Activated gamma-delta T cell treated with Interleukin-2 at 50 U/mL for 16 hours (primary cell): Measurements from ENCODE around the gene IGLON5.
A peak's percentile ranks its signal among the peaks of the same experiment; 100 is the strongest.

Source experiments
- DNase-seq: peaks from one replicate; pipeline ENCODE4 v3.0.0-alpha.2; 2020

Gene IGLON5

DNA sequence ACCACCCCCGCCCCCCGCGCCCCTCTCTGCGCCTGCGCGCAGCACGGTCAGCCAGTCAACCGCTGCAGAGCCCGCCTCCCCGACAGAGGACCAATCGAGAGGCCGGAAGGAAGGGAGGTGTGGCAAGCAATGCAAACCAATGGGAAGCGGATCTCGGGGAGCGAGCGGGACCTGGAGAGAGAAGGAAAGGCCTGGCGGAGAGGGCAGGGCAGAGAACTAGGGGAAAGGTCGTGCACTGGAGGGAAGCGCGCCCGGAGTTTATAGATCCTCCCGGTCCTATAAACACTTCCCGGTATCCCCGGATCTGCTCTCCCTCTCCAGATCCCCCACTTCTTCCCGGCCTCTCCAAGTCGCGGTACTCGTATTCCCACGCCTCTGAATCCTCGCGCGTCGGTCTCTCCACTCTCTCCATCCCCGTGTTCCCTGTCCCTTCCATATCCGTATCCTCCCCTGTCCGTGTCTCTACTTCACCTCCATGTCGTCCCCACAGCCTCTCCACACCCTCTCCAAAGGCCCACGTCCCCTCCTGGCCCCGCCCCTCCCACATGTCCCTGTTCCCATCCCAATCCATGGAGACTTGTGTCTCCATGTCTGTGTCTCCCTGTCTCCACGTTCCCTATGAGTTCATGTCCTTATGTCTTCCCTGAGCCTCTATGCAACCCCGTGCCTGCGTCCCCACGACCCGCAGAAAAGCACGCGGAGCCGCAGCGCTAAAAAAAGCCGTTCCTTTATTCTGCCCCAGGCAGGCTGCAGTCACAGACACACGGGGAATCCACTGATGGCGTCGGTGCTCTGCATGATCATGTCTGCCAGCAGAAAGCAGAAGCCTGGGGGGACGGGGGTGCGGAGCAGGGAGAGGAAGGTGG lies 55.2 kb downstream of the IGLON5 start:
- peak; percentile 90 for DNase-seq

DNA sequence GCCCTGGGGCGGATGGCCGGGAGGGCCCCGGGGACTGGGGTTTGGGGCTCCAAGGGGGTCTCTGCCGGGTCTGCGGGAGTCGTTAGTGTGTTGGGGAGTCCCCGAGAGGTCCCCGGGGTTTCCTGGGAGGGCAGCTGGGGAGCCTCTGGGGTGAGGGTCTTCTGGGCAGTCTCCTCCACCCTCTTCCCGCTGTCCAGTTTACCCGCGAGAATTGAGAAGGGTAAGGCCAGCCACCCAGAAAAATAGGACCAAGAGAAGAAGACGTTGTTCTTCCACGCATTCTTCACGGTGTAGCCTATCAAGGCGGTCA lies 55.8 kb downstream of the IGLON5 start:
- DNase-seq: no peak

DNA sequence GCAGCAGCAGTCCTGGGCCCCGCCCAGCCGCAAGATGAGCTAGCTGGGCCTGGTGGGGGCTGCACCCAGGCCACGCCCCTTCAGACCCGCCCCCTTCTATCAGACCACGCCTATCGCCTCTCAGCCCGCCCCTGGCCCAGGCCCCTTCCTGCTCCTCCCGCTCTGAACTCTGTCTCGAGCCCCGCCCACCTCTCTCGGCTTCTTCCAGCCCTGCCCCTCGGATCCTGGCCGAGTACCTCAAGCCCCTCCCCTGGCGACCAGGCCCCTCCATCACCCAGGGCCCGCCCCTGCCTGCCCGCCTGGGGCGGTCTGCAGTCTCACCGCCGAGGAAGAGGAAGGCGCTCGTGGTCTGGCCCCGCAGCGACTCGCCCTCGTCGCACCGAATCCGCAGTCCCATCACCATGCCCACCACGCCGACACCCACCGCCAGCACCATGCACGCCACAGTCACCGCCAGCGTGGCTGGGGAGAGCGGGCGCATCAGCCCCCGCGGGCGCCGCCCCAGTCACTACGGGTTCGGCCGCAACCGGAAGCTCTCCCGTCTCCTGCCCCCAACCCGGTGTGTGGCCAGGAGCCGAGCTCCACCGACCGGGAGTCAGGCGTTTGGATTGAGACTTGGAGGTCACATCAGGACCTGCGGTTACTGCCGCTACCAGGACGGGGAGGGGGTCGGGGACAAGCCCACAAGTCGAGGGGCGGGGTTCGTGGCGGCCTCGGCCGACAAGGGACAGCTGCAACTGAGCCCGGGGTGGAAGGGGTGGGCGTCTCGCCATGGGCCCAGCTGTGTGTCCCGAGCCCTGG lies 56.3 kb downstream of the IGLON5 start:
- peak; percentile 95 for DNase-seq

DNA sequence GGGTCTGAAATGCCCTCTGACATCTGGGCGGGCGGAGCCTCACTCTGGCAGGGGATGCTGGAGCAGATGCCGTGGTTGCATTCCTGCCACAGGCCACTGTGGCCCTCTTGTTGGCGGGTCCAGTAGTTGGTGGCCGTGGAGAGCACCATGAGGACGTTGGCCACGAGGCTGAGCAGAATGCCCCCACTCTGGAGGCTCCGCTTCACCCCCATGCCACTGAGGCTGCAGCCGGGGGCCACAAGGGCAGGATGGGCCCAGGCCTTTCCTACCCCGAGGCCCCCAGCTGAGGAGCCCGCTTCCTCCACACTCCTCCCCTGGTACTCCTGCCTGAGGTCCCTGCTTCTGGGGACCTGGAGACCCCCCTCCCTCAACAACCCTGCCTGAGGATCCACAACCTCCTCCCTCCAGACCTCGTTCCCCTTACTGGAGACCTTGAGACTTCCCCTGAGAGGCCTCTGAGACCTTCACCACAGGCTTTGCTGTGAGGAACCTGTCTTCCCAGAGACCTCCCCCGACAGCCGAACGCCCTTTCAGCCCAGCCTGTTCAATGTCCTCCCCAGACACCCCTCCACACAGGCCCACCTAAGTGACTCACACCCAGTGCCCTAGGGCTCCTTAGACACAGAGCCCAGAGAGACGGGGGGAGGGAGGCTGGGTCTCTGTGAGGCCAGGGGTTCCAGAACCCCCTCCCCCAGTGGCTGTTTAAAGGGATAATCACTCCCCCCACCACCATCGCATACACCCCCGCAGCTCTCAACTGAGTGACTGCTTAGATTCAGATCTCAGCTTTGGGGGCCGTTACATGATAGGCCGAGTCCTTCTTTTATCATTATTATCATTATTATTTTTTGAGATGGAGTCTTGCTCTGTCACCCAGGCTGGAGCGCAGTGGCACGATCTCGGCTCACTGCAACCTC lies 57.2 kb downstream of the IGLON5 start, which contains the start of gene CLDND2:
TSS of gene CLDND2 (minus strand) at position 638 of the 917 bp plus-strand sequence. CDS start at position 212, 426 bp downstream.
- DNase-seq: peak; percentile 44

DNA sequence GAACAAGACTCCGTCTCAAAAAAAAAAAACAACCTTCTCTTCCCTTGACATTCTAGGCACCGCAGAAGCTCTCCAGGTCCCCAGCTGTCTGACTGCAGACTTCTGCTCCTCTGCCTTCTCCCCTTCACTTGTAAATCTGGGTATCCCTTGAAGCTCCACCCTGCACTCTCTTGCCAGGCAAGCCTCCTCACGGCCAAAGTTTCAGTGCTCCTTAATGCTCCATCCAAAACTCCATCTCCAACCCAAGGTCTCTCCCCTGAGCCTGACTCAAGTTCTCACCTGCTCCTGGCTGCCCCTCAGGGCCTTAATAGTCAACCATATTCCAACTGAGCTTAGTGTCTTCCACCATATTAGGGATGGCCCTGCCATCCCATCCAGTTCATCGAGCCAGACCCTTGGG lies 58.8 kb downstream of the IGLON5 start:
- DNase-seq: no peak

DNA sequence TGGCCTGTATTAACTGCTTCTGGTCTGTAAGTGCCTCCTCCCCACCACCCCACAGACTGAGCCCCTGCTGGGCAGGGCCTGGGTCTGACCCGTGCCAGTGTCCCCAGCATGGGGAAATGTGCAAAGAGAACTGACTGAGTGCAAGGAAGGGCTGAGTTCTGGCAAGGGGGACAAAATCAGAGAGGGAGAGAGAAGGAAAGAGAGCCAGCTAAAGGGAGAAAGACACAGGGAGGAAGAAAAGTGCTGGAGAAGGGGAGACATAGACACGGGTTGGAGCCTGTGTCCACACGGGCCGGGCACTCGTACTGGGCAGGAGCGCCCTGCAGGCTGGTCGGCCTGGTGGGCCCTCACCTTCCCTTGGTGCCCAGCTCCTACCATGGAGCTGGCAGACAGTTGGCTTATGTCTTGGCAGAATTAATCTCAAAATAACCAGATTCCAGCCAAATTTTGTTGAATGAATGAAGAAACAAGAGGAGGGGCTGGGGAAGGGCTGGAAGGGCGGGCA lies 59.8 kb downstream of the IGLON5 start:
- DNase-seq: no peak

DNA sequence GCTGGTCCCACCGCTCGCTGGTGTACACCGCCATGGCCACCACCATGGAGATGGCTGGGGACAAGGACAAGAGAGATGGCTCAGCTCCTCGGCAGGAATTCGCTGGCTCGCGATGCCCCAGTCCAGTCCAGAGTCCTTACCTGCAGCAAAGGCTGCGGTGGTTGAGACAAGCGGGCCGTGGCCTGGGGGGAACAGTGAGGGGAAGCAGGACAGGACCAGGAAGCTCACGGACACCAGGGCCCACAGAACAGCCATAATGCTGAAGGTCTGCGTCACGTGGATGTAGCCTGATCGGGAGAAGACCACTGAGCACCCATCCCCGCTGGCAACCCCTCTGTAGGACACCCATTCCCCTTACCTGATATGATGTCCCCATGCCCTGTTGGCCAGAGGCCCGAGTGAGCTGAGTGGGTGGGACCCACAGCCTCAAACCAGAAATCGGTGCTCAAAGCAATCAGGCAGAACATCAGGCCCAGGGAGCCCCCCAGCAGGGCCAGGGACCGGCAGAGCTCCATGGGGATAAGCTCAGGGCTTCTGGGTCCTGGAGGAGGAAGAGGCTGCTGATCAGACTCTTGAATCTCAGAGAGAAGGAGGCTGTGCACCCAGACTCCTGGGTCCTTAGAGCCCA lies 60.7 kb downstream of the IGLON5 start:
- DNase-seq: no peak

DNA sequence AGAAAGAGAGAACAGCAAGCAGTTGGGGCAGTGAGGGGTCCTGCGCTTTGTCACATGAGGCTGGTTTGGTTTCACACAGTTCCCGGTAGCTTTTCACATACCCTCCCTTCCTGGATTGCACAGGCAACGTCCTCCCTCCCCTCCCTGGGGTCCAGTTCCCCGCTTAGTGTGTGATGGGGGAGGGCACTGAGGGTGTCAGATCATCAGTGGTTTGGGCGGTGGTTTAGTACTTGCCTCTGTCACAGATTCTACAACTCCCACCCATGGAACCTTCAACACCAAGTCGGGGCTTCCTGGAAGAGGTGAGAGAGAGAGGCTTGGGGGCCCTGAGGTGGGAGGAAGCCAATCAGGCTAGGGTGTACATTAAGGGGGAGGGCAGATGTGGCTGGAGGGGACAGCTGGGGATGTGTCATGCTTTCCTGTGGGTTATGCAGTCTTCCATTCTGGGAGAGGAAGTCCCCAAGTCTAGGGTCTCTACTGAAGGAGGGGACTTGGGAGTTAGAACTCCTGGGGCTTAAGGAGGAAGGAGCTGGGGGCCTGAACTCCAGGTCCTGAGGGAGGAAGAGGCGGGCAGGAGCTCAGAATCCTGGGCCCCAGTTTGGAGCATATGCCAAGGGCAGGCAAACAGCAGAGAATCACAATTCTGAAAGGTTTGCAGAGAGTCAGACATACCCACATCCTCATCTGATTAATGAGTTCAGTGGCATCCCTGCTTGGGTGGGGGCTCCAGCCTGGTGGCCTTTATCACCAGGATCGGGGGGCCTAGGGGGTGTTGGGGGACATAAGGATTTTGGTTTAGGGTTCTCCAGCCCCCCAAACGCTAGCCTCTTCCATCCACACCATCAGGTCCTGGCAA lies 61.4 kb downstream of the IGLON5 start, which contains the start of gene NKG7:
TSS of gene NKG7 (minus strand) at position 6 of the 856 bp plus-strand sequence. CDS start 119 bp downstream, outside the sequence.
- peak; percentile 82 for DNase-seq

DNA sequence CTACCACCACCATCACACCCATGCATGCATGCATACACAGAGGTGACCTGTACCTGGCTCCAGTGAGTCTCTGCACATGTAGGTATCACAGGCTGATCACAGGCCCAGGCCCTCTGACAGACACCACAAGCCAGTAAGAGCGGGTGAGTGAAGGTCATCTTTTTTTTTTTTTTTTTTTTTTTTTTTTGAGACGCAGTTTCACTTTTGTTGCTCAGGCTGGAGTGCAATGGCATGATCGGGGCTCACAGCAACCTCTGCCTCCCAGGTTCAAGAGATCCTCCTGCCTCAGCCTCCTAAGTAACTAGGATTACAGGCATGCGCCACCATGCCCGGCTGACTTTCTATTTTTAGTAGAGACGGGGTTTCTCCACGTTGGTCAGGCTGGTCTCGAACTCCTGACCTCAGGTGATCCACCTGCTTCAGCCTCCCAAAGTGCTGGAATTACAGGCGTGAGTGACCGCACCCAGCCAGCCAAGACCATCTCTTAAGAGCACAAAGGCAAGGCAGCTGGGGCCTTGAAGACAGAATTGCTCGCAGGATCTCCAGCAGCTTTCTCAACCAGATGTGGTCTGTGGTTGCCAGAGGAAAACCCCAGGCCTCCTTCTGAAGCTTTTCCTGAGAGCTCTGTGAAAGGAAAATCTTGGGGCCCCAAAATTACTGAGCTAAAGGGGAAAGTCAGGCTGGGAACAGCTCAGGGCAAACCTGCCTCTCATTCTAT lies 64.2 kb downstream of the IGLON5 start:
- peak; percentile 35 for DNase-seq

DNA sequence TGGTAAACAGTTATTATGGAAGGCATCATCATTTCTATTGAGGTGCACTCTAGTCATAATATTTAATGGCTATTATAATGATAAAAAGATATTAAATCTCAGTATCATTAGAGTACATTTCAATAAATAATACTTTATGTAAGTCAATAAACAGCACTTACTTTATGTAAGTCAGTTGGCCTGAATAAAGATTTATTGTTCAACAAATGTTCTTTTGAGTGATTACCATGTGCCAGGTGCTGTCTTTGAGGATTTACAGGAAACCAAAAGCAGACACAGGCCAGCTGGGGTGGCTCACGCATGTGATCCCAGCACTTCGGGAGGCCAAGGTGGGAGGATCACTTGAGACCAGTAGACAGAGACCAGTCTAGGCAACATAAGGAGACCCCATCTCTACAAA lies 66.0 kb downstream of the IGLON5 start:
- DNase-seq: no peak

DNA sequence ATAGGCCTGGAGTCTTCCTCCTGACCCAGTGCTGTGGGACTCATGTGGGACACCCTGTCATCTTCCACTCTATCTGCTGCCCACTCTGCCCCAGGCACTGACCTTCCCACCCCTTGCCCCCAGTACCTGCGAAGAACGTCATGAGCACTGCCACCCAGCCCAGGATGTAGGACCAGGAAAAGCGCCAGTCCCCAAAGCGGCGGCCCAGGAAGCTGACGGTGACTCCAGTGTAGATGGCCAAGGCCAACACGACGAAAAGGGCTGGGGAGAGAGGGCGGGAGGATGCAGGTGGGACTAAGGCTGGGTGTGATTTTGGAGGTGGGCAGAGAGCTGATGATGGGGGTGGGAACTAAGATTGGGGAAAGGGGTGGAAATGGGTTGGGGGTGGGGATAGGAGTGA lies 68.9 kb downstream of the IGLON5 start:
- DNase-seq: no peak
